ENCODE results near the gene CPEB2. TPM values are rescaled to one million over a fixed set of nuclear protein-coding genes. Genes with fewer than 3 reads are reported as not detected.

The CPEB2 gene
- polyA plus RNA-seq, 4 donors, result 6.5 to 23.5 (median 19.2) TPM

DNA sequence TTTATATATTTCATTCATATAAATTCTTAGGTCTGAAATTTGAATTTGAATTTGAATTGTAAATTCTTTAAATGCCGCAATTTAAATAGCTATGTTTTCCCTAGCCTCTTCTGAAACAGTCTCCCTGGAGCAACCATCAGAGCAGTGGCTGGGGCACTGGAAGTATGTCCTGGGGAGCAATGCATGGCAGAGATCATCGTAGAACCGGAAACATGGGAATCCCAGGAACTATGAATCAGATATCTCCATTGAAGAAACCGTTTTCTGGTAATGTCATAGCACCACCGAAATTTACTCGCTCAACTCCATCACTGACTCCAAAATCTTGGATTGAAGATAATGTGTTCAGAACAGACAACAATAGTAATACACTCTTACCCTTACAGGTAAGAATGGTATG is 4.9 kb downstream of the CPEB2 start:
- DNase-seq (ENCODE audit: low read depth in 4 of 4, low spot score in 3 of 4), result no peak

DNA sequence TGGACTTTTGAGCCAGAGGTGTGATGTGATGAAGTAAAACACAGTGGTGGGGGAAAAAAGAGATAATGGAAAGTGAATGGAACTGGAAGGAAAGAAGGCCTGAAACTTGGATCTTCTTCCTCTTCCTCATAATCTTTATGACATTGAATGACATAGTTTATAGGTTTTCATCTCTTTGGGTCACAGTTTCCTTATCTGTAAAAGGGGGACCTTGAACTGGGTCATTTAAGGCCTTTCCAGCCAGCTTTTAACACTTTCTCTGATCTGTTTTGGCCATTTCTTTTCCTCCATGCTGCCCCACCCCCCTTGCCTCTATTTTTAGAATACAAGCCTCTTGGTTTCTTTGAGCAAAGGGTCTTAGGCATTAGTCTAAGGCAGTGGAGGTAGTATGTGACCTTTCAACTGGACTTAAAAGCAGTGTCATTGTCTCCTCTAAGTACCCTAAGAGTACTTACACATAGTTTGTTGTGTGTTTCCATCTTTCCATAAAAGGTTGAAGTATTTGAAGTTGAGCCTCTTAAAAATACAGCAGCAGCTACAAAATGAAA is 7.8 kb downstream of the CPEB2 start:
- DNase-seq (ENCODE audit: low read depth in 4 of 4, low spot score in 3 of 4), result no peak

DNA sequence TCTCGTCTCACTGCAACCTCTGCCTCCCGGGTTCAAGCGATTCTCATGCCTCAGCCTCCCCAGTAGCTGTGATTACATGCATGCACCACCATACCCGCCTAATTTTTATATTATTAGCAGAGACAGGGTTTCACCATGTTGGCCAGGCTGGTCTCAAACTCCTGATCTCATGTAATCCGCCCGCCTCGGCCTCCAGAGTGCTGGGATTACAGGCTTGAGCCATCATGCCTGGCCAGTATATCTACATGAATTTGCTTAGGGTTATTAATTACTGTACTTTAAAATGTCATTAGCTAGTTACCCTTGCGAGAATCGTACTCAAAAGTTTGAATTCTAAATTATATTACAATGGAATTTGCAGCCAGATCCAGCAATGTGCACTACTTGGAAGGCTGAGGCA is 8.9 kb downstream of the CPEB2 start:
- no peak for DNase-seq (ENCODE audit: low read depth in 4 of 4, low spot score in 3 of 4)

DNA sequence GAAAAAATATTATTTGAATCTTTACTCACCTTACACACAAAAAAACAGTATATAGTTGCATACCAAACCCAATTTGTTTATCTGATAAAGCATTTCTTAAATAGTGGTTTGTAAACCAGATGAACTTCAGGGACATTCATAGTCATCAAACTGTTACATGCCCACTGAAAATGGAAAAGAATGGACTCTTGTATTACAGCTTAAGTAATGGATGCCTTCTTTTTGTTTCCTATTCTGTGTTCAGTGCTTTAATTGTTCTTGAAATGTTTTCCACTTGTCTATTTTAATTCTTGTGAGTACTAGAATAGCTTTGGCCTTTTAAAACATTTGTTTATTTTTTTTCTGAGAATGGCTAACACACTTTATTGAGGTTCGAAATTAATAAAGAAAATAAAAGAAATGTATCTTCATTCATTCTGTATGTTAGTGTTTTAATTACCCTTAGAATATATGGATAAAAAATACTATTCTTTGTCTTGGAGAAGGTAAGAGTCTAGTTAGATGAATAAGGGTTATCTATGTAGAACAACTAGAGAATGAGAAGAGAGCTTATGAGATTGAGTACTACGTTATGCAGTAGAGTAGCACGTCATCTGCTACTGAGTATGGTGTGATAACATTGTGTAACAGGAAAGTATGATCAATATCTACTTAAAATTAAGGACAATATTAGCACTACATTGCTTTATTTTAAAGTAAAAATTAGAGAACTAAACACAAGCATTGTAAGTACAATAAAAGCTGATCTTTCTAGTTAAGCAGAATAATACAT is 9.9 kb downstream of the CPEB2 start:
- no peak for DNase-seq (ENCODE audit: low read depth in 4 of 4, low spot score in 3 of 4)

DNA sequence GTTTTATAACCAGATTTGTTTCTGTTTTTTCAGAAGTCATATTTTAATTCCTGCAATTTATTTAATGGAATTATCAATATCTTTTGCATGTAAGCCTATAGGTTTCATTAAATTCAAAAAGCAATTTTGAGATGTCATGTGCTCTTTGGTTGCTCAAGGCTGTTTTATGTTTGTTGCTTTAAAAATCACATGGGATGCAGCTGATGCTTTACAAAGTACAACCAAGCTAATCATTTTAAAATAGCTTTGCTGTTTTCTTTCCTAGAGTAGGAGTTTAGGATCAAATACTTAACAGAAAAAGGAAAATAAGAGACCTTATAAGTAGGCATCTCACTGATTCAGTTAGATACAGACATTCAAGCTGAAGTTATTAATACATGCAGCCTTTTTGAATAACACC is 11.3 kb downstream of the CPEB2 start:
- no peak for DNase-seq (ENCODE audit: low read depth in 4 of 4, low spot score in 3 of 4)

DNA sequence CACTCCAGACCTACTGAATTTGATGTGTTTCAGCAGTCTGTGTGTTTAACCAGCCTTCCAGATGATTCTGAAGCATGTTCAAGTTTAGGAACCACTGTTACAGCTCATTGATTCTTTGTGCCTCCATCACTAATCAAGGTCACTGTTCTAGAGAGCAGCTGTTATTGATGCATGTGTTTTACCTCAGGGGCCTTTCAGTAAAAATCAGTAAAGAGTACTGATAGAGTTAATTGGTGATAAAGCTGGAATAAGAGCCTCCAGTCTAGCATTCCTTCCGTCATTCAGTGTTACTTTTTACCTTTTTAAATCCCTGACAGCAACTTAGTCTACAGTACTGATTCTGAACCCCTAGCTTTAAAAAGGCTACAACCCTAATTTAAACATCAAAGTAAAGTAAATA is 12.9 kb downstream of the CPEB2 start:
- DNase-seq (ENCODE audit: low read depth in 4 of 4, low spot score in 3 of 4), result no peak

DNA sequence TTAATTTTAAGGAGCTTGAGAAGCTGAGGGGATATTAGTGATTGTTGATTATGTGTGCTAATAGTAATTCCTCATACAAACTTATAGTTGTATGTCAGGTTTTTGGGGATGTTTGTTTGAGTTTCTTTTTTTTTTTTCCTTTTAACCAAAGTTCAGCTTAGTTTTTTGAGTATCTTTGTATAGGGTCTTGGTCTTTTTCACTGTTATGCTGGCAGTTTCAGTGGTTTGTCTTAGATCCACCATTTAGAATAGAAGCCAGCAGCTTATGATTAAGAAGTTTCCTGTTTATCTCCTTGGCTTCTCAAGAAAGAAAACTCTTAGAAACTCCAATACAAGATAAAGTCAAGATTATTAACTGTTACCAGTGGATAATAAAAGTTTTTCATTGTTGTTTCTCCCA is 16.1 kb downstream of the CPEB2 start:
- DNase-seq (ENCODE audit: low read depth in 4 of 4, low spot score in 3 of 4), result no peak

DNA sequence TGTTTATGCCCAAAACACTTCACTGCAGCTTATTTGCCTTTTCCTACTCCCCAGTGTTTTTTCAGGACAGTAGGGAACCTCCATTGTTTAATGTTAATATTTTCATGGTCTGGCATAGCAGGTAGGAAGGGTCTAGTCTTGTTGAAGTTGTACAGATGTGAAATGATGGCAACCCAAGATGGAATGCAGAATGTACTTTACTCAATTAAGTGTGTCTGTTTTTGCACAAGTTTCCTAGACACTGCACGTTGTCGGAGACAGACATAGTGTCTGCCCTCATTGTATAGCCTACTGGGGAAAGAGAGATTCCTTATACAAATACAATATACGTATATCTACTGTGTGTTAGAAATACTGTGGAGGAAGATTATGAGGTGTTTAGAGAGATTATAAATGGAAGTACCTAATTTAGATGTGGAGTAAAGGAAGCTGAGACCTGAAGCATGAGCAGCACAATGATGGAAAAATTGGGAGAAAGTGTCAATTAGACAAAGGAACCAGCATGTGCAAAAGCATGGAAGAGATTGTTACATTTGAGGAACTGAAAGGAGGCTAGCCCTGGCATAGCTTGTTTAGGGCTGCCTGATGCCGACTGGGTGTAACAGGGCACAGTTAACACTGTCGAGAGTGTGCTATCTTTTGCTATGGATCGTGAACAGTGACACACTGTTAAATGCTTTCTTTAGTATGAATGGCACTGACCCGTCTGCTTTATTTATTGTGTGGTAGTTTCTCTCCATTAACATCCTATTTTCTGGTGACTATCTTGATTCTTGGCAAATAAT is 18.4 kb downstream of the CPEB2 start:
- no peak for DNase-seq (ENCODE audit: low read depth in 4 of 4, low spot score in 3 of 4)

DNA sequence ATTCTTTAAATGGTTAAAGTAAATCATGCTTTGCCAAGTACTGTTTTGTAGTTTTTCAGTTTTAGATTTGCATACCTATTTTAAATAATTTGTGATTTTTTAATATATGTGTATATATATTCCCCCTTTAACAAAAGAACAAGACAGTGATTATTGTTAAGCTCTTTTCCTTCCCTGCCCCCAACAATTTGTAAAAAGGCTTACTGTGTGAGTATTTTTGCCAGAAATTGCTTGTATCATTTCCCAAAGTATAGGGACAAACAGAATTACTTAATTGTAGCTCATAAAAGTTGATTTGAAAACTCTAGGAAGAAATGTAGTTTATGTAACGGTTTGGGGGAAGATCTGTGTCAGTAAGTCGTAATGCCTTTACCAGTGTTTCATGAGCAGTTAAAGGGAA is 19.0 kb downstream of the CPEB2 start:
- DNase-seq (ENCODE audit: low read depth in 4 of 4, low spot score in 3 of 4), result no peak

DNA sequence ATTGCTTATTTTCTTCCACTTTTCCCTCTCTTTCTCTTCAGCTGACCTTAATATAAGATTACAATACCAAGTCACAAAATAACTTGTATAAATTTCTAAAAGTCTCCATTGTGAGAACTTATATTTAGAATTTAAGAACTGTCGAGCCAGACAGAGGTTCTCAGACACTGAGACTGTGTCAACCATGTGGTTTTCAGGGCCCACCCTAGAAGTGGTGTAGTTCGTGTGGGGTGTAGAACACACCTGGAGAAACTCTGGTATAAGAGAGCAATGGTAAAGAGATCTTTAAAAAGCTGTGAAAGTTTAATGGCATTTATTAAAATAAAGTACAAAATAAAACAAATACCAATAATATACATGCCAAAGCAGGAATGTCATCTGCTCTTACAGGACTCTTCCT is 19.7 kb downstream of the CPEB2 start:
- no peak for DNase-seq (ENCODE audit: low read depth in 4 of 4, low spot score in 3 of 4)

DNA sequence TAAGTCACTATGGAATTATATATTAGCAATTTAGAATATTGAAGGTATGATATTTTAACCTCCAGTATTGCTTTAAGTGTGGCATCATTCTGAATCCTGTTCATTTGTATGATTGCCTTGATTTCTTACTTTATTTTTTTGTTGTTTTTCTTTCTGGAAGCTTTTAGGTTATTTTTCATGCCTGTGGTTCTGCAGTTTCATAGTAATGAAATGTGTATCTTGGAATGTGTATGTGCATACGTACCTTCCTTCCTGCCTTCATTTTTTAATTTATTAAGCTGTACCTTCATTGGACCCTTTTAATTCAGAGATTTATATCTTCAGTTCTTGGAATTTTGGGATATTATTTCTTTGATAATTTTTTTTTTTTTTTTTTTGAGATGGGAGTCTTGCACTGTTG is 22.1 kb downstream of the CPEB2 start:
- no peak for DNase-seq (ENCODE audit: low read depth in 4 of 4, low spot score in 3 of 4)

DNA sequence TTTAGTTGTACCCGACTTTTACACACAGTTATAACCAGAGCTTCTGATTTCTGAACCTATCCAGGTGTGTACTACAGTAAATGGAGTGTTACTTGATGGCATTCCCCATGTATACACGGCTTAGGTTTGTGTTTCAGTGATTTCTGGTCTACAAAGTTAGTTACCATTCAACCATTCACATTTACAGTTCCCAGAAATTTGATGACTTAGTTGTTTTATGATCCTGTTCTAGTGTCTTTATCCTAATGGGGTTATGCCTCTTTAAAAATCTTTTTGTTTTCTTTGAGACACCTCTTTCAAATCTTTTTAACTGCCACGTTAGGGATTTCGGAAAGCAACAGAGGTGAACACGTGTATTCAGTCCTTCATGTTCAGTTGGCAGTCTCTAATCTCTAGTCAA is 23.4 kb downstream of the CPEB2 start:
- DNase-seq (ENCODE audit: low read depth in 4 of 4, low spot score in 3 of 4), result no peak

DNA sequence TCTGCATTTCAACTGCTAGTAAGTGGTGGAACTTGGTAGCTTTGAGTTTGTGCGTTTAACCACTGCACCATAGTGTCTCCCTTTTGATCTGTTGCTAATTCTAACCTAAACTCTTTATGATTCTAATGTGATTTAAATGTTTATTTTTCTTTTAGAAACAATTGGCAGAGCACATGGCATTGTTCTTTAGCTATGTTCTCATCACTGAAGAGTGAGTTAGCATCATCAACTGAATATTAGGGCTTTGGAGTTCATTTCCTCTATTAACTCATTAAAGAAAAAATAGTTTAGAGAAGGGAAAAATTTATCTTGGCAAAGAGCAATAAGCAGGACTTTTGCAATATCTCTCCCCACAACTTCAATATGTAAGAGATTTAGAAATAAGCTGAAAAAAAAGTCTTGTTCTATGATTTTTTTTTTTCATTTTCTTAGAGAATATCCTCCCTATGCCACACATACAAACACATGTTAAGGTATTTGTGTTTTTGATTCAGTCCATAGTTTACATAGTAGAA is 25.7 kb downstream of the CPEB2 start:
- no peak for DNase-seq (ENCODE audit: low read depth in 4 of 4, low spot score in 3 of 4)

DNA sequence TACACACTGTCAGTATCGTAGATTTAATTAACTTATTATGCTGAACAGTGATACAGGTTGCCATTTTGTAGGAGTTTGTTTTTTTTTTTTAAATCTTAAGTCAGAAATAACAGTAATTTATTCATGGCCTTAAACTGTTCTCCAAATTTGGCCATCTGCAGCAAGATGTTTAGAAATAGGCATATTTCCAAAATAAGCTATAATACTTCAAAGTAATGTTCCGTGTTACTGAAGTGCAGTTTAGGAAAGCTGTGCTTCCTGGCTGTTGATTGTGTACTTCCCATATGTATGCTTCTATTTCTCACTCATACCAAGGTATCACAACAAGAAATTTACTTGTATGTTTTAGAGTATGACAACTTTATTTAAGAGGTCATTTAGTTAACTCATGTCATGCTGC is 28.9 kb downstream of the CPEB2 start:
- DNase-seq (ENCODE audit: low read depth in 4 of 4, low spot score in 3 of 4), result no peak

DNA sequence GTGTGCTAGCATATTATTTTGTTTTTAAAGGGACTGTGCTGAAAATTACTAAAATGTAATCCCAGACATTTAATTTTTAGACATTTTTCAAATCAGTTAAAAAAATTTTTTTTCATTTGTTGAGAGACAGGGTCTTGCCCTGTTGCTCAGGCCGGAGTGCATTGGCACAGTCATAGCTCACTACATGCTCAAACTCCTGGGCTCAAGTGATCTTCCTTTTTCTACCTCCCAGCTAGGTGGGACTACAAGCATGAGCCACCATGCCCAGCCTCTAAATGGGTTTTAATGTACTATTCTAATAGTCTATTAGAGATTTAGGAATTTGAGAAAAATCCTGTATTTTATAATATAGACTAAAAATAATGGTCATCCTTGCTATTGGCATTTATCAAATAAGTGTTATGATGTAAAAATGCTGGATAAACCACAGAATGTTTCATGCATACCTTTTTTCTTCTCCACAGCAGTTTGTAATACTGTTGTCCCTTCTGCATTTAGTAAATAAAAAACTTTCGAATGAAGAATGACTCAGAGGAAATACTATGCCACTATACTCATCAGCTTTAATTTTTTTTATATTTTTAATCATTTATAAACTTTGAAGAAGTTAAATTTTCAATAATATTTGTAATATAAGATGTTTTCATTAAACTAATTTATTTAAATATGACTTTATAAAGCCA is 29.9 kb downstream of the CPEB2 start:
- DNase-seq (ENCODE audit: low read depth in 4 of 4, low spot score in 3 of 4), result no peak

DNA sequence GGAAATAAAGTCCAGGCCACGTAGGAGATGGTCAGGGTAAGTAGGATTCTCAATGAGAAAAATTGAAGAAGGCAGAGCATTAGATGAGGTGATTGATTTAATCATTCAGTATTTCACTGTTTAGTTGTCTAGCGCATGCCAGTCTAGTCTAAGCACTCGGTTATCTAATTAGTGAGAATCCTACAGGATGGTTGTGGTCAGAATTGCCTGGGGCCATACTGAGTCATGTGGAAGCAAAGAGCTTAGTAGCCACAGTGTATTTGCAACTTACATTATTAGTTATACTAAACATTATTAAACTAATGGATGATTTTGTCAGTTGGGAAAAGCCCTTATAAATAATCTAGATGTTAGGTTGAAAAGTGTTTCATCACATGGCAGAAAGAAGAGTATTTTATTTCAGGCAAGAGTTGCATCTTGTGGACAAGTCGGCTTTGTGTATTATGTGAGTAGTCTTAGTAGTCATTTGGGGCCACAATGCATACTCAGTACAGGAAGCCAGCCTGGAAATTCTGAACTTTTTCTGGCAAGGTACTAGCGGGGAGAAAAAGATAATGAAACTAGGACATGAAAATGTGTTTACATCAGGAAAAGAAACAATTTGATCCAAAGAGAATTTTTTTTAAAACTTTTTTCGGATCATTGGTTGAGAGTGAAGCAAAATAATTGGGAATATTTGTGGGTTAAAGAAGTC is 31.9 kb downstream of the CPEB2 start:
- no peak for DNase-seq (ENCODE audit: low read depth in 4 of 4, low spot score in 3 of 4)

DNA sequence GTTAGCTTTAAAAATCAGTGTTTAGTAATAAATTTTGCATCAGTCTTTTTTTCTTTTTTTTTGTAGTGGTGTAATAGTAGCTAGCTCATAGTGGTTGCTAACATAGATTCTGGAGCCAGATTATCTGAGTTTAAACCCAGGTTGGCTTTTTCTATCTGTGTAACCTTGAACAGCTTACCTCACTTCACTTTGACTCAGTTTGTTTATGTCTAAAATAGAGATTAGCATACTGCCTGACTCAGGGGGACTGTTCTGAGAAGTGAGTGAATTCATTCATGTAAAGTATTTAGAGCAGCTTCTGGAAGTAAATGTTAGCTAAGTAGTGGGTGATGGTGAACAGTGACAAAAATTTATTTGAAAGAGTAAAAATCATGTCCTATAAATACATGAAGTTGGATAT is 32.9 kb downstream of the CPEB2 start:
- no peak for DNase-seq (ENCODE audit: low read depth in 4 of 4, low spot score in 3 of 4)

DNA sequence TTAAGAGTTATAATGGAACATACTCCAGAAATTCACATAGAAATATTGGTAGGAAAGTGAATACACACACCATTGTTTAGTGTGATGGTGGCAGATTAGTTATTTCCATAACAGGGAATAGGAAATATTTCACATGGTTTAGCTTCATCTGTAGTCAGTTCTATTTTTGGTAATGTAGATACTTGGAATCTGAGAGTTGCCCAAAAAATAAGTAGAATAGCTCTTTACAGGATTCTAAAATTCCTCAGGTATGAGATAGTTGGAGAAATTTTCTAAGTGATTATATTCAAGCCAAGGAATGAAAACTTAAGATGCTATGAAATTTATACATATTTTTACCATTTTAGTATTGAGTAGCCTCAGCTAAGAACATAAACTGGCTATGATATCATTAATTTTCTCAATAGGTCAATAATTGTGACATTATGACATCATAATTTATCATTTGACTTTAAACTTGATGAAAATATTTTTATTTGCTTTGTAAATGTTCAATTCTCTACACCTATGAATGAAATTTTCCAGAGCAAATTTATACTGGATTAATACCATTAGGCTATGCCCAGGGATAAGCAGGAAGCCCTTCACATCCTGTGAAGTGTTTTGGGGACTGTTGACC is 35.8 kb downstream of the CPEB2 start:
- DNase-seq (ENCODE audit: low read depth in 4 of 4, low spot score in 3 of 4), result no peak

DNA sequence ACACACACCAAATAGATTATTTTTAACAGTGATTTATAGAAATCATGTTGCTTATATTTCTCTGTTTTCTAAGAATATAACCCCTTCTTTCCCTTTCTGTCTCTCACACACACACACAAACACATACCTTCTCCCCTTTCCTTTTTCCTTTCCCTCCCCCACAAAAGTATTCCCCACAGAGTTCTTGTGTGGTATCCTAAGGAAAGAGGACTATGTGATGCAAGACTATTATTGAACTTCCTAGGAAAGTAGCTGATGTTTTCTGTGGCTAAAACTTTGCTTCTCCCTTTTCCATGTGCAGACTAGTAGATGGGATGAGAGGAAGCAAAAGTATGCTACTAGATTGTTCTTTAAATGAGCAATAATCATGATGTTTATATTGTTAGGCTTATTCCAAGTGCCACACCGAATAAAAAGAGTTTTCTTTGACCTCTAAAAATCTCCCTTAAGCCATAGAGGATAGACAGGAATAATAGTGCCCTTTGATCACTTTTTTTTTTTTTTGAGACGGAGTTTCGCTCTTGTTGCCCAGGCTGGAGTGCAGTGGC is 38.7 kb downstream of the CPEB2 start:
- DNase-seq (ENCODE audit: low read depth in 4 of 4, low spot score in 3 of 4), result no peak
